Measurements from ENCODE around the gene IMMP2L.

IMMP2L gene

GRCh38 chr7:110762546-110763225, 799.6 kb downstream of the IMMP2L start:
- no peak for TF ChIP-seq CTCF (IDR thresholded peaks at IDR 0.05; ENCODE audit: insufficient read depth, low read length, poor library complexity, severe bottlenecking)
- no peak for TF ChIP-seq EZH2phosphoT487 (conservative IDR thresholded peaks at IDR 0.05; ENCODE audit: low read length)
- H3F3A ChIP-seq (ENCODE audit: insufficient read depth): no peaks in the 10 kb centered on the region

GRCh38 chr7:110760341-110760740, 802.0 kb downstream of the IMMP2L start:
- Histone ChIP-seq H3K27ac (ENCODE audit: low read depth, low read length) (no peak overlapping the region), H3K9ac (ENCODE audit: low read length) (no peak overlapping the region), H3K4me3 (ENCODE audit: insufficient read depth, low read length, poor library complexity, severe bottlenecking) (no peak overlapping the region), H4K20me1 (ENCODE audit: low read depth, low read length) (no peaks in the 10 kb centered on the region), H3F3A (ENCODE audit: insufficient read depth) (no peaks in the 10 kb centered on the region), H3K9me2 (replicated peaks; ENCODE audit: insufficient read depth, low read length) (no peaks in the 10 kb centered on the region), H2AFZ (ENCODE audit: low read depth, low read length, severe bottlenecking) (no peak overlapping the region), H3K79me2 (ENCODE audit: insufficient read depth, low read length) (no peaks in the 10 kb centered on the region), H3K9me3 (ENCODE audit: insufficient read depth, low read length) (no peaks in the 10 kb centered on the region), H3K4me2 (ENCODE audit: low read depth, low read length, poor library complexity, severe bottlenecking) (no peak overlapping the region), H3K36me3 (ENCODE audit: low read length) (no peaks in the 10 kb centered on the region), H3K27me3 (ENCODE audit: low read length) (no peaks in the 10 kb centered on the region)
- TF ChIP-seq CTCF (IDR thresholded peaks at IDR 0.05; ENCODE audit: insufficient read depth, low read length, poor library complexity, severe bottlenecking): no peak
- no peak for TF ChIP-seq EZH2phosphoT487 (conservative IDR thresholded peaks at IDR 0.05; ENCODE audit: low read length)

More at GRCh38 chr7:110762546-110763225, 799.6 kb downstream of the IMMP2L start:
- Histone ChIP-seq H3K4me2 (ENCODE audit: low read depth, low read length, poor library complexity, severe bottlenecking) (no peak overlapping the region), H3K27ac (ENCODE audit: low read depth, low read length) (no peak overlapping the region), H3K27me3 (ENCODE audit: low read length) (no peaks in the 10 kb centered on the region), H3K9me3 (ENCODE audit: insufficient read depth, low read length) (no peaks in the 10 kb centered on the region), H2AFZ (ENCODE audit: low read depth, low read length, severe bottlenecking) (no peak overlapping the region), H3K9me2 (replicated peaks; ENCODE audit: insufficient read depth, low read length) (no peaks in the 10 kb centered on the region), H3K9ac (ENCODE audit: low read length) (no peak overlapping the region), H3K4me3 (ENCODE audit: insufficient read depth, low read length, poor library complexity, severe bottlenecking) (no peak overlapping the region), H3K36me3 (ENCODE audit: low read length) (no peaks in the 10 kb centered on the region), H4K20me1 (ENCODE audit: low read depth, low read length) (no peaks in the 10 kb centered on the region), H3K79me2 (ENCODE audit: insufficient read depth, low read length) (no peaks in the 10 kb centered on the region)

- no peaks in the 10 kb centered on the region for H3K79me2 ChIP-seq (ENCODE audit: insufficient read depth, low read length)
- no peak overlapping the region for H3K4me3 ChIP-seq (ENCODE audit: insufficient read depth, low read length, poor library complexity, severe bottlenecking)
- no peaks in the 10 kb centered on the region for H3K9me3 ChIP-seq (ENCODE audit: insufficient read depth, low read length)
- no peaks in the 10 kb centered on the region for H4K20me1 ChIP-seq (ENCODE audit: low read depth, low read length)
- H3K4me2 ChIP-seq (ENCODE audit: low read depth, low read length, poor library complexity, severe bottlenecking): no peak overlapping the region
- no peak overlapping the region for H3K9ac ChIP-seq (ENCODE audit: low read length)
- H3F3A ChIP-seq (ENCODE audit: insufficient read depth): no peaks in the 10 kb centered on the region
- no peaks in the 10 kb centered on the region for H3K27me3 ChIP-seq (ENCODE audit: low read length)
- H3K36me3 ChIP-seq (ENCODE audit: low read length): no peaks in the 10 kb centered on the region
- TF ChIP-seq CTCF (IDR thresholded peaks at IDR 0.05; ENCODE audit: insufficient read depth, low read length, poor library complexity, severe bottlenecking) (no peak), EZH2phosphoT487 (conservative IDR thresholded peaks at IDR 0.05; ENCODE audit: low read length) (no peak)
- no peak overlapping the region for H2AFZ ChIP-seq (ENCODE audit: low read depth, low read length, severe bottlenecking)
- no peak overlapping the region for H3K27ac ChIP-seq (ENCODE audit: low read depth, low read length)
- no peaks in the 10 kb centered on the region for H3K9me2 ChIP-seq (replicated peaks; ENCODE audit: insufficient read depth, low read length)
Observed at GRCh38 chr7:110759069-110759468, 803.2 kb downstream of the IMMP2L start.

Data from SU-DHL-6 (cell line).